Naive B cell (primary cell): ENCODE data around the gene FOXG1. TPM values are rescaled to one million over a fixed set of nuclear protein-coding genes. Genes with fewer than 3 reads are reported as not detected.

Experiments
- ATAC-seq, 2 donors: fragments of 150-1000 bp; cut with Tn5 transposase; 2 replicates each; pipeline ENCODE4 v1.10.0; 2021; ENCODE audit warnings: low read depth in 2 of 2, mild to moderate bottlenecking in 2 of 2, moderate library complexity in 2 of 2
- DNase-seq: peaks from one replicate; pipeline ENCODE4 v3.0.0; 2022
- H3K27ac Mint-ChIP-seq, 6 donors: one replicate each; pipeline ENCODE4 v1.8.0; 2020 to 2022; ENCODE audit warnings: mild to moderate bottlenecking in 6 of 6, mixed read lengths in 6 of 6, moderate library complexity in 5 of 6, inconsistent platforms in 2 of 6
- H3K27me3 Mint-ChIP-seq, 3 donors: one replicate each; pipeline ENCODE4 v1.8.0; 2021 to 2022; ENCODE audit warnings: mixed read lengths in 3 of 3, mild to moderate bottlenecking in 1 of 3
- H3K36me3 Mint-ChIP-seq, 2 donors: one replicate each; pipeline ENCODE4 v1.8.0; 2020 to 2022; ENCODE audit warnings: mixed read lengths in 2 of 2, inconsistent platforms in 1 of 2, mild to moderate bottlenecking in 1 of 2
- H3K4me1 Mint-ChIP-seq, 3 donors: one replicate each; pipeline ENCODE4 v1.8.0; 2020 to 2022; ENCODE audit warnings: mixed read lengths in 3 of 3, inconsistent platforms in 1 of 3, mild to moderate bottlenecking in 1 of 3, moderate library complexity in 1 of 3
- H3K4me3 Mint-ChIP-seq, 8 donors: one replicate each; pipeline ENCODE4 v1.8.0; 2020 to 2022; ENCODE audit warnings: mild to moderate bottlenecking in 8 of 8, mixed read lengths in 8 of 8, moderate library complexity in 8 of 8, inconsistent platforms in 2 of 8
- H3K9me3 Mint-ChIP-seq, 7 donors: one replicate each; pipeline ENCODE4 v1.8.0; 2020 to 2022; ENCODE audit warnings: mixed read lengths in 7 of 7, mild to moderate bottlenecking in 5 of 7, inconsistent platforms in 2 of 7, moderate library complexity in 1 of 7
- polyA plus RNA-seq, 6 donors: library from polyadenylated mRNA; unstranded; fragments of 300-500 nt; fragmentation: Illumina TruSeq; gene quantifications; one replicate each; pipeline ENCODE4 v1.2.3, GENCODE V29; 2021; ENCODE audit warnings: low read depth in 6 of 6

FOXG1 gene
- polyA plus RNA-seq, 6 donors from 2014 or later = not detected

- ATAC-seq = no peak
- Mint-ChIP-seq H3K36me3 (peaks cover 0 to 33% of the 10 kb centered on the region in 2 donors), H3K4me3 (peak overlapping the region in 5 of 8 donors; percentile 16 to 65 (median 59)), H3K4me1 (peaks cover 12 to 14% (median 13%) of the 10 kb centered on the region in 3 donors), H3K27me3 (peaks cover 58 to 78% (median 71%) of the 10 kb centered on the region in 3 donors), H3K9me3 (peaks cover 6 to 47% (median 25%) of the 10 kb centered on the region in 7 donors), H3K27ac (peak overlapping the region in 1 of 6 donors; percentile 2)
- no peak for DNase-seq
Measured at GRCh38 chr14:28784096-28785048, 17.8 kb downstream of the FOXG1 start.

GRCh38 chr14:28785096-28785952, 18.7 kb downstream of the FOXG1 start:
- DNase-seq (no peak), ATAC-seq (no peak)
- H3K27ac Mint-ChIP-seq = no peak overlapping the region
- H3K36me3 Mint-ChIP-seq = peaks cover 0 to 33% of the 10 kb centered on the region in 2 donors
- H3K4me3 Mint-ChIP-seq = peak overlapping the region in 7 of 8 donors; percentile 53 to 81 (median 72)
- peaks cover 6 to 43% (median 25%) of the 10 kb centered on the region in 7 donors for H3K9me3 Mint-ChIP-seq
- peaks cover 51 to 69% (median 62%) of the 10 kb centered on the region in 3 donors for H3K27me3 Mint-ChIP-seq
- H3K4me1 Mint-ChIP-seq = peaks cover 12 to 14% (median 13%) of the 10 kb centered on the region in 3 donors

GRCh38 chr14:28807518-28807917, 40.9 kb downstream of the FOXG1 start:
- DNase-seq = no peak
- Mint-ChIP-seq H3K9me3 (peaks cover 1 to 20% (median 10%) of the 10 kb centered on the region in 7 donors), H3K27ac (no peak overlapping the region), H3K27me3 (peaks cover 0 to 4% (median 0%) of the 10 kb centered on the region in 3 donors), H3K36me3 (no peaks in the 10 kb centered on the region), H3K4me1 (no peaks in the 10 kb centered on the region), H3K4me3 (no peak overlapping the region)
- no peak for ATAC-seq

GRCh38 chr14:28813810-28814209, 47.2 kb downstream of the FOXG1 start:
- ATAC-seq (no peak), DNase-seq (no peak)
- H3K36me3 Mint-ChIP-seq = no peaks in the 10 kb centered on the region
- H3K9me3 Mint-ChIP-seq = peaks cover 0 to 15% (median 4%) of the 10 kb centered on the region in 7 donors
- no peak overlapping the region for H3K27ac Mint-ChIP-seq
- H3K4me3 Mint-ChIP-seq = no peak overlapping the region
- H3K4me1 Mint-ChIP-seq = no peaks in the 10 kb centered on the region
- no peaks in the 10 kb centered on the region for H3K27me3 Mint-ChIP-seq
